Stimulated activated CD4-positive, alpha-beta T cell treated with anti-CD3 and anti-CD28 coated beads, Interleukin-1b, Interleukin-23, amount 100 ng/mL, for 1 hour (primary cell): ENCODE results near the gene PLA2G6.

Source experiments
- DNase-seq, 2 donors: peaks; one replicate each; pipeline ENCODE4 v3.0.0-alpha.2; 2020; ENCODE audit warnings: low read depth in 2 of 2

PLA2G6 gene

DNA sequence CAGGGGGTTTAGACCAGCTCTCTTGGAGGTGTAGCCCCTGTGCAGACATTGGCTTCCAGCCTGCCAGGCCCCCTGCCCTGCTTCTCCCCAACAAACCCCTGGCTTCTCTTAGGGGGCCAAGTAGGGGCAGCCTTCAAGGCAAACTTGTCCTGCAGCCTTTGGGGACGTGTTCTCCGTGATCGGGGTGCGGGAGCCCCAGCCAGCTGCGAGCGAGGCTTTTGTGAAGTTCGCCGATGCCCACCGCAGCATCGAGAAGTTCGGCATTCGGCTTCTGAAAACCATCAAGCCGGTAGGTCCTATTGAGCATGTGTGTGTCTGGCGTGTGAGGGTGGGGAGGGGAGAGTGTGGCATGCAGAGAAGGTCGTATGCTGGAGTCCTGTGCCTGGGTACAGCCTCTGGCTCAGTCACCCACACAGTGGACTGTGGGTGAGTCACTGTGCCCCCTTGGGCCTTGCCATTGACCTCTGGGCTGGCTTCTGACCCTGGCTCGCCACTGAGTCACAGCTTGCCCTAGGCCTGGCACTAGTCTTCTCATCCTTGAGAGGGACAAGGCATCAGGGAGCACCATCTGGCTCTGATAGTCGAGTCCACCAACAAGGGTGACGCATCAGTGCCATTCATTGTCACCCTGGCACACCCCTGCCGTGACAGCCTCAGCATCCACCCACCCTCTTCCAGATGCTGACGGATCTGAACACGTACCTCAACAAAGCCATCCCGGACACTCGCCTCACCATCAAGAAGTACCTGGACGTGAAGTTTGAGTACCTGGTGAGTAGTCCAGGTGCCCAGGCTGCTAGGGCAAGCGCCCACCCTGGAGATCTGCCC, 109.1 kb downstream of the PLA2G6 start:
- no peak for DNase-seq

DNA sequence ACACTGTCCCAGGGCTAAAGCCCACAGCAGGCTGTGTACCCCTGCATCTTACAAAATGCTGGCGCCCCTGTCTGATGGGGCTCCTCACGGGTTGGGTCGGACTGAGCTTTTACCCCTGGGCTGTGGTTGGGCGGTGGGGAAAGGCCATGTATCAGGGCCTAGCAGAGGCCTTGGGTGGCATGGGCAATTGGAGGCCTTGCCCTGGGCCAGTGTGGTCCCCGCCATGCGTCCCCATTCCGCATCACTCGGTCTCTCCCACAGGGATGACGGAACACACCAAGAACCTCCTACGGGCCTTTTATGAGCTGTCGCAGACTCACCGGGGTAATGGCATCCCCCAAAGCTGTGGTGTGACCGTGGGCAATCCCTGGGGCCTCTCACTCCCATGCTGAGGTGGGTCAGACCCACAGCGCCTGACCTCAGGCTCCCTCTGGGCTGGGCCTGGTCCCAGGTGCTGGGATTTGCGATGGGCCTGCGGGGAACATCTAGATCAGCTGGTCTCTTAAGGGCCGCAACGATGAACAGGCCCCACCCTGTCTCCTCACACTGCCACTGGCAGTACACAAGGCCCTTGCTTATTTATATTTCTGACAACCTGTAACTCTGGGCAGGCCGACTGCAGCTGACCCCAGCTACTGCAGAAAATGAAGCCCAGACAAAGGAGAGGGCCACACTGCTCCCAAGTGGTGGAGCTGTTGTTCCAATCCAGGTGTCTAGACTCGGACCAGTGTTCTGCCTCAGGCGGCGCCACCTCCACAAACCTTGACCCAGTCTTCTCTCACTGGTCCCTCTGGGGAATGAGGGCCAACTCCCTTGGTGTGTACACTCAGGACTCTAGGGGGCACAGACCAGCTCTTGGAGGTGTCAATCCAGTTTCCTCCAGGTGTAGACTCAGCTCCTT, 110.0 kb downstream of the PLA2G6 start:
- DNase-seq, result no peak

DNA sequence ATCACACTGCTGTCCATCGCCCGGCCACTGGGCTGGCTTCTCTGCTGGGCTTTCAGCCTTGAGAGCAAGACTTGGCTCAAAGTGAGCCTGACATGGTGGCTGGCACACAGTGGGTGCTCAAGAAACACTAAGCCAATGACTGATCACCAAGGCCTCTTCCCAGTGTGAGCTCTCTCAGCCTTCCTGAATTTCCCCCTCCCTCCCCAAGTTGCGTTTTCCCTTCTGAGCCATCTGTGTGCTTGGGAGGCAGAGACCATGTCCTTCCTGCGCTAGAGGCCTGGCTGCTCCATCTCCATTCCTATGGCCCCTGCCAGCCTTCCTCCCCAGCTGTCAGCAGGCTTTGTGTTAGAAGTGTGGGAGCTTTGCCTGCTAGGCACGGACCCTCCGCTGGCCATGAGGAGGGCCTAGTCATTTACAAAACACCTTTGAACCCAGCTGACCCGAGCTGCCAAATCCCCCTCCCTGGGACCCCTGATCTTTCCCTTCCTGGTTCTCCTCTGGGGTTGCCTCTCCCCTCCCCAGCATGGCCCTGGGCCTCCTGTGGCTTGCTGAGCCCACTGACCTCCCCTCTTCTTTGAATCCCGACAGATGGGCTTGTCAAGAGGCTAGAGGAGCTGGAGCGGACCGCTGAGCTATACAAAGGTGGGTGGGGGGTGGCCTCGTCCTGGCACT, 111.2 kb downstream of the PLA2G6 start:
- no peak for DNase-seq

DNA sequence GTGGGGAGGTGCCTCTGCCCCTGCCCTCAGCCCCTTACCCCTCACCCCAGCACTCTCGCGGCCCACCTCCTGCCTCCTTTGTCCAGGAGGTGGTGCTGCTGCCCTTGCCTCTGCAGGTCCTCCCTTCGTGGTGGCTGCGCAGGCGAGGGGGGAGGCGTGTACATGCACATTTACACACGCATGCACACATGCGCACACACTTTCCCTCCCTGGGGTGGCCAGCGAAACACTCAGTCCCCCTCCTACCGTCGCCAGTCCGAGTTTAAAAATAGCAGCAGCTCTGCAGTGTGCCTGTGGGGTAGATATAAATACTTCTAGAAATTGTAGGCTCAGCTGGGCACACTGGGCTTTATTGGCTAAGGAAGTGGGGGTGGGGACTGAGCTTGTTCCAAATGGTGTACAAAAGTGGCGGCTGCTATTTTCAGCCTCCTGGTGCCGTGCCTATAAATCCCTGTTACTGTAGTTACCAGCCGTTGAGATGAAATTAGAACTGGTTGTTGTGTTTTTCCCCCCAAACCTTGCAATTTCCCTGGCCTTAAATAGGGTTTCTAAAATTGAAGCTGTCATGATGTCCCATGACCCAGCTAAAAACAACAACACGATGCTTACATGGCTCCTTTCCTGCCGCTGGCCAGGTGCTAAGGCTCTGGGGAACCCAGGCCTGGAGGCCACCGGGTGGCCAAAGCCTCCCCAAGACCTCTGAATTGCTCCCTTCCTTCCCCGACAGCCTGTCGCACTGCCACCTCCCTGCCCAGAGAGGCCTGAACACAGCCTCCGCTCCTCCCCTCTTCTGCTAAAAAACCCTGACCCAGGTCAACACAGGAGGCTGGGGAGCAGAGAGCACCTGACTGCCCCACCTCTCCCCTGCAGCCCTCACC, 112.0 kb downstream of the PLA2G6 start:
- DNase-seq, result no peak

DNA sequence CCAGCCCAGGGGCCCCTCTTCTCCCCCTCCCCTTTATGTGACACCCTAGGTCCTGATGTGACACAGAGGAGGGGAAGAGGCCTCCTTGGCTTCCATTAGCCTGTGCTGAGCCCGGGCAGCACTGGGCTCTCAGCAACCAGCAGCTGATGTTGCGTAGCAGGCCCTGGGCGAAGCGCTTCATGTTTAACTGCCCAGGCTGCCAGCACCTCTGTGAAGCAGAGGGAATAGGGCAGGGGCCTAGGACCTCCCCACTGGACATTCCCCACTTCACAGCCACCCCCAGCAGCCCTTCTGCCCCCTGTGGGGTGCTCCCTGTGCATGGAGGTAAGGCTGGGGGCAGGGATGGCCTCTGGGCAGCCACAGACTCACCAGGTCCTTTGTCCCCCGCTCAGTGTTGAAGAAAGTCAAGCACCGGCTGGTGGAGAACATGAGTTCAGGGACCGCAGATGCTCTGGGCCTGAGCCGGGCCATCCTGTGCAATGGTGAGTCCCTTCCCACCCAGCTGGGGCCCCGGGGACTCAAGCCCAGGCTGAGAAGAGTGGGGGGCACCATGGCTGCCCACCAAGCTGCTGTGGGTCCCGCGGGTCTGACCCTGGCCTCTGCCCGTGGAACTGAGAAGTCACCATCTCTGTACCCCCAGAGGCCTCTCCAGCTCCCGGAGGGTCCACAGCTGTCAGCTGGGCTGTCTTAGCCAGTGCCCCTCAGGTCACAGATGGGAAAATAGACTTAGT, 112.8 kb downstream of the PLA2G6 start:
- DNase-seq, result no peak

DNA sequence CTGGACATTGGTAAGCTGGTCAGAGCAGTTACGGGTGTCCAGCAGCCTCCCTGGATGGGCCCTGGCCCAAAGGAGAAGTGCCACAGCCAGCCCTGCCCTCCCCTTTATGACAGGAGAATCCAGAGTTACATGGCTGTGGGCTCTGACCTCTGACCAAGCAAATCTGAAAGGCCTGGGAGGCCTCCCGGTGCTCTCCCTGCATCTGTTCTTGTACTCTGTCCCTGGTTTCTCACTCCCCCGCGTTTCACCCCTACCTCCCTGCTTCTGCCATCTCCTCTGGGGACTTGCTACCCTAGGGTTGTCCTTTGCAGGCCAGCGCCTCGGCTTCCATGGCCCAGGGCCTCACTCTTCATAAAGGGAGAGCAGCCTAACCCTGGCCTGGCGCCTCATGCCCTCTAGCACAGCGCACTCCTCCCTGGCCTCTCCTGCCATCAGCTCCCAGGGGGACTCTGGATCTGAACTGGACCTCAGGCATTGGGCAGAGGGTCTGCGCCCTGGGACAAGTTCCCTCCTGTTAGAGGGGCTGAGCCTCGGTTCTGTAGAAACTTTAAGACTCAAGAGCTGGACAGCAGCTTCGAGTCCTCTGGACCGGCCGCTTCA, 113.8 kb downstream of the PLA2G6 start:
- no peak for DNase-seq

DNA sequence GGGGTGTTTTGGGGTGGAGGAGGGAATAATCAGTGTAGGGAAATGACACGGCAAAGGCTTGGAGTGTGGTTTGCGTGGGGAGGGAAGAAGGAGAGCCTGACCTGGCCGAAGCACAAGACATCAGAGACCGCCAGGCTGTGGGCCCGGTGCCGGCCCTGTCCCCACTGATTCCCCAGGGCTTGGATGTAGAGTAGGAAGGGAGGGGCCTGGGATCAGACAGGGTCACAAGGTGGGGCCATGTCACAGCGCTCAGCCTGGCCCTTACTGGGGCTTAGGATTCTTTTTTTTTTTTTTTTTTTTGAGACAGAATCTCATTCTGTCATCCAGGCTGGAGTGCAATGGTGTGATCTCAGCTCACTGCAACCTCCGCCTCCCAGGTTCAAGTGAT, 114.6 kb downstream of the PLA2G6 start:
- no peak for DNase-seq

DNA sequence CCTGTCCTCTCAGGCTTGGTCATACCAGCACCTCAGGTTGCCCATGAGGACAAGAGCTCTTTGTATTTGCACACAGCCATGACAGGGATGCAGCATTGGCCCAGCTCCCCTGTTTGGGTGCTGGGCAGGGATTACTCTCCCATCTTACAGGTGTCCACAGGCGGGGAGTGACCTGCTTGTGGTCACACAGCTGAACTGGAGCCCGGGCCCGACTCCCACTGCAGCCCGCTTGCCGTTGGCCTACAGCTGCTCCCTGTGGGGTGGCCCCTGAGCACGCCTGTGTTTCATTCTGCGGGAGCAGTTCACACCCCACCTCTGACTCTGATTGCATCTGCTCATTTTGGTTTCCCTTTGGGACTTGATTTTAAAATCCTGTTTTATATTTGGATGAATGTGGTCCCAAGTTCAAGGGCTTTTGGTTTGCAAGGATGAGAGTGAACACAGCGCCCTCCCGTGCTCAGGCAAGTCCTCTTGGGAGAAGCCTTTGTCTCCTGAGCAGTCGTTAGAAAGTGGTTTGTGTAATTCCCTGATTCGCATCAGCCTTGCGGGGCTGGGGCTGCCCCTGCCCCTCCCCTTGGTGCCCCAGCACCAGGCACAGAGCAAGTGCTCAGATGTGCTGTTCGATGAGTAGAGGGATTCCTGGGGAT, 115.1 kb downstream of the PLA2G6 start:
- no peak for DNase-seq

DNA sequence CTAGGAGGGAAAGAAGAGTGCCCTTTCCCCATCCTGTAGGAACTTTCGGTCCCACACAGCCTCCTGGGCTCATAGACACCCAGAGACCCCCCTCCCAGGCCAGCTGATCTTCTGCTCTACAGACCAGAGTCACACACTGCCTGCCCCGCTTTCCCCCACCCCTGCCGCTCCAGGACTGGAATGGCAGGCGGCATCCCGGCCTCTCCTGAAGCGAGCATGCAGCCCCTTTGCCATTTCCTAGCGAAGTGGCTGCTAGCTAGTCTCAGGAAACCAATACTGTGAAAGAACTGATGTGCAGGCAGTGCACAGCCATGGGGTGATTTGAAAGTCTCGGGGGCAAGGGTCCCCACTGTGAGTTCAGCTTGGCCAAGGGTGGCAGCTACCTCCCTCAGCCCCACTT, 116.1 kb downstream of the PLA2G6 start:
- DNase-seq, result no peak

DNA sequence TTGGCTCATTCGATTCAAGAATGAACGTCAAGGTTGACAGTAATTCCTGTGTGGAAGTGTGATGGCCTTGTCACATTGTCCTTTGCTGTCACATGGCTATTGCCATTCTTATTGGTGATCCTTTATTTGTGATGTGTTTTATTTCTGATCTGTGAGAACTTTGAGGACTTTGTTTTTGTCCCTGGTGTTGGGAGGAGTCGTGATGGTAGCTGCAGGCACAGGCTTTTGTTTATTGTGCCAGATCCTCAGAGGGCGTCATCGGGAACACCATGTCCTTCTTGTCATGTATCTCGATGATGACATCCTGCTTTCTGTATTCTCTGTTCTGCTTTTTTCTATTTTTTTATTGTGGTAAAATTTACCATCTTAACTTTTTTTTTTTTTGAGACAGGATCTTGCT, 118.8 kb downstream of the PLA2G6 start:
- DNase-seq, result no peak
